GM12892 (cell line): ENCODE results near the gene RNFT2.
"Not testable (repeated sequence)": the region's sequence is repeated elsewhere in the genome, so short reads cannot be mapped to it uniquely, and the experiment has no call there.

Source experiments
- DNase-seq: peaks from one replicate; pipeline ENCODE4 v3.0.0; 2011; ENCODE audit not compliant: insufficient read length
- FAIRE-seq: peaks from 2 replicates; lab custom pipeline; 2011; peaks lifted over from hg19 to GRCh38; lab: Jason Lieb, UNC
- POLR2A ChIP-seq: IDR thresholded peaks from 2 replicates; pipeline ENCODE4 v1.6.1; 2011; ENCODE audit warnings: low read depth, low read length, control low read depth
- POLR2AphosphoS5 ChIP-seq: IDR thresholded peaks from 2 replicates; pipeline ENCODE4 v1.6.1; 2011; ENCODE audit warnings: low read depth, low read length, control low read depth
- TAF1 ChIP-seq: IDR thresholded peaks from 2 replicates; pipeline ENCODE4 v1.6.1; 2011; ENCODE audit warnings: low read depth, mild to moderate bottlenecking, control low read depth, low read length, borderline replicate concordance

RNFT2 gene

DNA sequence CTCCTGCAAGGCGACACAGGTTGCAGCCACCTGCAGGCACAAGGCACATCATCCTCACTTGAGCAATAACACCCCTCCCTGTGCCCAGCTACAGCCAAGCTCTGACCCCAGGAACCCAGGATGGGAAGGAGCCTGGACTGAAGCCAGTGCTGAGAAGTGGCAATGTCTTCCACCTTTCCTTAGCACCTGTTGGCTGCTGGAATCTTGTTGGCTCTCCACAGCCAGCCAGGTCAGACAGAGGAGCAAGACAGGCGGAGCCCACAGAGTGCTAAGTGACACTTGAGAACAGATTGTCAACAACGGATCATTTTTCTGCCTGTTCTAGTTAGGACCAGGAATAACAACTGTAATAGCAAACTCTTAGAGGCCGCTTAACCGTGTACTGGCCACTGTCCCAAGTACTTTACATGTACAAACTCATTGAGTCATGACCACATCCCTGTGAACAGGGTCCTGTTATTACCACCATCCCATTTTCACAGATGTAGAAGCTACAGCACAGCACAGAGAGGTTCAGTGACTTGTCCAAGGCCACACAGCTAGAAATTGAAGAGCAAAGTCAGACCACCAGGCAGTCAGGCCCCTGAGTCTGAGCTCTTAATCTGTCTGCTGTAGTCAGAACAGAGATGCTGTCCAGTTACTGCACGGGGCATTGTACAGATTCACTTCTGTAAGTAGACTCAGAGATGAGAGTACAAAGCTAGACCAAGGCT, 45.6 kb downstream of the RNFT2 start:
- DNase-seq, result no peak
- FAIRE-seq, result no peak
- TF ChIP-seq TAF1 (no peak), POLR2A (no peak), POLR2AphosphoS5 (no peak)

DNA sequence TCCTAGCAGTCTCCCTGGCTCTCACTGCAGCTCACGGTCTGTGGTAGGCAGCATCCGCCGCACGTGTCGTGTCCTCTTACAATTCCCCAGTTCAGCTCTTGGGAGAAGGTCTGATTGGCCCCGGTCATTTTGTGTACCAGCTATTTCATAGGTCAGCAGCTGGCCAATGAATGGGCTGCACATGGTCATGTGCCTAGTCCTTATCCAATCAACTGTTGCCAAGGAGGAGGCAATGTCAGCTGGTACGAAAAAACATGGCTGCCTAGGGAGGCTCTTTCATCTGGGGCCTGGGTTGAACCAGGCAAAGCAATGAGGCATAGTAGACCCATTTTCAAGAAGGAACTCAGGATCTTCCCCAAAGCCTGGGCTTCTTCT, 46.1 kb downstream of the RNFT2 start:
- no peak for TF ChIP-seq POLR2A
- no peak for TF ChIP-seq POLR2AphosphoS5
- no peak for TF ChIP-seq TAF1
- no peak for DNase-seq
- FAIRE-seq, result no peak

DNA sequence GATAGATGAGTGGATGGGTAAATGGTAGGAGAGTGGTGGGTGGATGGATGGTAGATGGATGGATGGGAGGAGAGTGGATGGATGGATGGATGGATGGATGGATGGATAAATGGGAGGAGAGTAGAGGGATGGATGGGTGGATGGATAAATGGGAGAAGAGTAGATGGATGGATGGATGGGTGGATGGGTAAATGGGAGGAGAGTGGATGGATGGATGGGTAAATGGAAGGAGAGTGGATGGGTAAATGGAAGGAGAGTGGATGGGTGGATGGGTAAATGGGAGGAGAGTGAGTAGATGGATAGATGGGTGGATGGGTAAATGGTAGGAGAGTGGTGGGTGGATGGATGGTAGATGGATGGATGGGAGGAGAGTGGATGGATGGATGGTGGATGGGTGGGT, 51.4 kb downstream of the RNFT2 start:
- not testable (repeated sequence) for DNase-seq, FAIRE-seq

DNA sequence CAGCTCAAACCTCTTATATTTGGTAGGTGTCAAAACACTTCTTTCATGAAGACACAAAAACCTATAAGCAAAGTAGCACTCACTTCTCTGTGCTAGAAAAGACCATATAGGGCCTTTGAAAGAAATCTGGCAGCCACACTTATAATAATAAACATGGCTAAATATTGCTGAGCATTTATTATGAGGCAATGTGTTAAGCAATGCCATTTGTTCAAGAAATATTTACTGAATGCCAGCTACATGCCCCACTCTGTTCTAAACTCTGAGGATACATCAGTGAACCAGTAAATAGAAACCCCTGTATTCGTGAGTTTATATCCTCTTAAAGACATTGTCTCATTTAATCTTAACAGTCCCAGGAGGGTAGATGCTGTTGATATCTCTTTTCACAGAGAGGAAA, 52.0 kb downstream of the RNFT2 start:
- TF ChIP-seq POLR2AphosphoS5 (no peak), POLR2A (no peak), TAF1 (no peak)
- DNase-seq (no peak), FAIRE-seq (no peak)

DNA sequence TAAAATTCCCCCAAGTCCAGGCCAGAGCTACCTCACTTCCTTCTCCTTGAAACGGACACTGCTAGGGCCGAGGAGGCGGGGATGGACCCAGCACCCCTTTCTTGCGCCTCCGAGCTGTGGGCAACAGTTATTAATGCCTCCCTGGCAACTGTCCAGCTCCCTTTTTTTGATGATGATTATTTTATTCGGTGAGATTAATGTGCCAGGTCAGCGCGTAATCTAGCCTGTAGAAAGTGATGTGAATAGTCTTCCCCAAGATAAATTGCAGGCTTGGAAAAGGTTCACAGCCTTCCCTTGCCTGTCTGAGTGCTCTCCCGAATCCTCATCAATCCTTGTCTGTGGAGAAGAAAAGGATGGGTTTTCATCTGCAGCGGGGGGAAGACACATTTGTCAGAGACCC, 54.3 kb downstream of the RNFT2 start:
- FAIRE-seq (no peak), DNase-seq (no peak)
- TF ChIP-seq TAF1 (no peak), POLR2AphosphoS5 (no peak), POLR2A (no peak)

DNA sequence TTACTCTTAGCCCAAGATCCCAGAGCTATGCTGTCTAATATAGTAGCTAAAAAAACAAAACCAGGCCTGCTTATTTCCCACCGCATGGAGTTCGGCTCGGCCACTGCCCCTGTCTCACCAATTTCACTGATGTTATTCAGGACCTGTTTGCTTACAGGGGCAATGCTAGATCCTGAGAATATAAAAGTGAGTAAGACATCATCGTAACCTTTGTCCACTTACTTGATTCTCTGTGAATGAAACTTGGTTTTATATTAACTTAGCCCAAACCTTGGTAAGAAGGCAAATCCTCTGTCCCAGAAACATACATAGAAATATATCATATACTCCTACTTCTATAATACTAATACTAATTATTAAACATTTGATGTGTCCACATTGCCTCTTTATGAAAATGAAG, 56.6 kb downstream of the RNFT2 start:
- DNase-seq, result no peak
- TF ChIP-seq POLR2AphosphoS5, result no peak
- no peak for TF ChIP-seq POLR2A
- TF ChIP-seq TAF1, result no peak
- no peak for FAIRE-seq

DNA sequence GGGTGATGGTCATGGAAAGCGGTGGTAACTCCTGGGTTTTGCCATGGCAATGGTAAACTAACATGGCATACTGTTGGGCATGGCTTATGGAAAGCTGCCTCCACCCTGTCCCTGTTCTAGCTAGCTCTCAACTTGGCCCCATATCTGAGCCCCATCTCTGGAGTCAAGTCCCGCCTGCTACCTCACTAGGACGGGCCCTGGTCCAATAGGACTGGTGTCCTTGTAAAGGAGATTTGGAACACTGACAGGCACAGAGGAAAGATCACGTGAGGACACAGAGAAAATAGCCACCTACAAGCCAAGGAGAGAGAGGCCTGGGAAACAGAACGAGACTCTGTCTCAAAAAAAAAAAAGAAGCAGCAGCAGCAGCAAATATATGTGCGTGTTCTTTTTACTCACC, 59.8 kb downstream of the RNFT2 start:
- no peak for DNase-seq
- FAIRE-seq, result no peak
- TF ChIP-seq POLR2A (no peak), POLR2AphosphoS5 (no peak), TAF1 (no peak)

DNA sequence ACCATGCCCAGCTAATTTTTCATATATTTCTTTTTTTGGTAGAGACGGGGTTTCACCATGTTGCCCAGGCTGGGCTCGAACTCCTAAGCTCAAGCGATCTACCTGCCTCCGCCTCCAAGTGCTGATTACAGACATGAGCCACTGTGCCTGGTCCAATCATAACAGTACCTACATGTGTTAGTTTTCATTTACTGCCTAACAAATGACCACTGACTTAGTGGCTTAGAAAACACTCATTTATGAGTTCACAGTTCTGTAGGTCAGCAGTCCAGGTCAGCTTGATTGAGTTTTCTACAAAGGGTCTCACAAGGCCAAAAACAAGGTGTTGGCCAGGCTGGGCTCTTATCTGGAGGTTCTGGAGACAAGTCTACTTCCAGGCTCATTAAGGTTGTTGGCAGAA, 60.6 kb downstream of the RNFT2 start:
- FAIRE-seq (no peak), DNase-seq (no peak)
- TF ChIP-seq POLR2A (no peak), TAF1 (no peak), POLR2AphosphoS5 (no peak)

DNA sequence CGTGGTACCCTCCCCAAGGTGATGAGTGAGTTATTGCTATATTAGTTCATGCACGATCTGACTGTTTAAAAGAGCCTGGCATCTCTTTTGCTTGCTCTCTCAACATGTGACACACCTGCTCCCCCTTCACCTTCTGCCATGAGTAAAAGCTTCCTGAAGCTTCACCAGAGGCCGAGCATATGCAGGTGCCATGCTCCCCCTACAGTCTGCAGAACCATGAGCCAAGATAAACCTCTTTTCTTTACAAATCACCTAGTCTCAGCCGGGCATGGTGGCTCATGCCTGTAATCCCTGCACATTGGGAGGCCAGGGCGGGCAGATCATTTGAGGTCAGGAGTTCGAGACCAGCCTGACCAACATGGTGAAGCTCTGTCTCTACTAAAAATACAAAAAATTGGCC, 61.8 kb downstream of the RNFT2 start:
- TF ChIP-seq POLR2AphosphoS5, result no peak
- no peak for TF ChIP-seq TAF1
- FAIRE-seq, result no peak
- DNase-seq, result no peak

DNA sequence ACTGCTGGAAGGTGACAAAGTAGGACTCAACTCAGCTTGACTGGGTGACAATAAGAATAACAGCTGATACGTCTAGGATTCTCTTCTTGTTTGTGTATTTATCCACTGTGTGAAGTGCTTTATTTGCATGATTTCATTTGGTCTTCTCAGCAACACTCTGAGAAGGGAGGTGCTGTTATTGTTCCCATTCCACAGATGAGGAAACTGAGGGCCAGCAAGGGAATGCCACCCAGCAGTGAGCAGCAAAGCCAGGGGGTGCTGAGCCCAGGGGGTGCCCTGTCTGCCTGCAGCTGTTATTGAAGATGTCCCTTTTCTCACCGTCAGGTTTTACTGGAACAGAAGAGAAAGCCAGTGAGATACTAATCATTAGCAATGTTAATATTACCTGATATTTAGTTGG, 62.8 kb downstream of the RNFT2 start:
- TF ChIP-seq POLR2A (no peak), TAF1 (no peak), POLR2AphosphoS5 (no peak)

DNA sequence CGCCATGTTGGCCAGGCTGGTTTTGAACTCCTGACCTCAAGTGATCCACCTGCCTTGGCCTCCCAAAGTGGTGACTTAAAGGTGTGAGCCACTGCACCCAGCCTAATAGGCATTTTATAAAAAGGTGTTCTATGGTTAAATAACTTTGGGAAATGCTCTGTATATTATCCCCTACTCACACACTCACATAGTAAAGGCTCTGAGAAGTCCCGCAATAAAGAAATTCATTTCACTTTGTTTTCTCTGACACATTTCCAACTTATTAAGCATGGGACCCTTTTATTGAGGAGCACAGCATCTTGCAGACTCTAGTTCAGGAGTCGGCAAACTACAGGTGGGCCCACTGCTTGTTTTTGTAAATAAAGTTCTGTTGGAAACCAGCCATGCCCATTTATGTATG, 63.9 kb downstream of the RNFT2 start:
- DNase-seq (no peak), FAIRE-seq (no peak)
- no peak for TF ChIP-seq TAF1
- no peak for TF ChIP-seq POLR2AphosphoS5
- no peak for TF ChIP-seq POLR2A

More for the DNA sequence above, 62.8 kb downstream of the RNFT2 start:
- FAIRE-seq (no peak), DNase-seq (no peak)

DNA sequence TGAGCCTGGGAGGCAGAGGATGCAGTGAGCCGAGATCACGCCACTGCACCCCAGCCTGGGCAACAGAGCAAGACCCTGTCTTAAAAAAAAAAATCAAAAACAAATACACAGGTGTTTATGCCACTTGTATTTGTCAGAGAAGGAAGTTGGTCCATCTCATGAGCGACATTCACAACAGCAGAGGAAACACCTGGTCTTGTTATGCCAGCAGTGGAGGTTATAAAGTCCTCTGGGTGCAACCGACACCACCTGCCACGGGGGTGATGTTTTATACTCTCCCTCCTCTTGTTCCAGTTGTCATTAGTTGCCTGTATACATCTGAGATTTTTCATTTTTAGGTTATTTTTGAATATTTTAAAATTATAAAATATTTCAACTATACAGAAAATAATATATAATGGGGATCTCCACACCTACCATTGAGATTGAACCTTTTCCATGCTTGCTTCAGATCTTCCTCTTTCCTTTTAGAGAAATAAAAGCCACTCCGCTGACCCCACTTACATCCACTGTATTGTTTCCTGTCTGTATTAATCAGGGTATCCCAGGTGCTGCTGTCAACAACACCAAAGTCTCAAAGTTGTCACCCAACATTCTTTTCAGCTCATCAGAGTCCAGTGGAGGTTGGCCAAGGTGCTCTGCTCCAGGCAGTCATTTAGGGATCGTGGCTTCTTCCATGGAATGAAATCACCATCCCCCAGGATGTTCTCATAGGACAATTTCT, 65.1 kb downstream of the RNFT2 start:
- DNase-seq, result no peak
- no peak for TF ChIP-seq TAF1
- TF ChIP-seq POLR2A, result no peak
- TF ChIP-seq POLR2AphosphoS5, result no peak
- no peak for FAIRE-seq
